Duodenal mucosa (tissue), 2 donors: ENCODE data around the gene STAG1.
"Not testable (repeated sequence)": the region's sequence is repeated elsewhere in the genome, so short reads cannot be mapped to it uniquely, and the experiment has no call there.

ENCODE experiments used
- H3K27ac ChIP-seq: one replicate; pipeline ENCODE4 v1.7.0; 2013; ENCODE audit warnings: low read depth, low read length
- H3K27me3 ChIP-seq, 2 donors: one replicate each; pipeline ENCODE4 v1.7.0; 2013; ENCODE audit warnings: low read length in 2 of 2, control low read depth in 1 of 2; ENCODE audit not compliant: insufficient read depth in 2 of 2, control insufficient read depth in 1 of 2
- H3K36me3 ChIP-seq, 2 donors: one replicate each; pipeline ENCODE4 v1.7.0; 2013; ENCODE audit warnings: low read length in 2 of 2, control low read depth in 1 of 2; ENCODE audit not compliant: insufficient read depth in 2 of 2, control insufficient read depth in 1 of 2
- H3K4me1 ChIP-seq, 2 donors: one replicate each; pipeline ENCODE4 v1.7.0; 2013; ENCODE audit warnings: low read length in 2 of 2, control low read depth in 1 of 2; ENCODE audit not compliant: insufficient read depth in 2 of 2, control insufficient read depth in 1 of 2
- H3K4me3 ChIP-seq, 2 donors: one replicate each; pipeline ENCODE4 v1.7.0; 2013; ENCODE audit warnings: low read length in 2 of 2, low read depth in 1 of 2
- H3K9ac ChIP-seq, 2 donors: one replicate each; pipeline ENCODE4 v1.7.0; 2013; ENCODE audit warnings: low read length in 2 of 2, low read depth in 1 of 2
- H3K9me3 ChIP-seq, 2 donors: one replicate each; pipeline ENCODE4 v1.7.0; 2013; ENCODE audit warnings: low read length in 2 of 2, control low read depth in 1 of 2; ENCODE audit not compliant: control insufficient read depth in 1 of 2

Gene STAG1

GRCh38 chr3:136545664-136546268 is 206.4 kb downstream of the STAG1 start:
- H3K9ac ChIP-seq: no peak overlapping the region
- H3K36me3 ChIP-seq: no peaks in the 10 kb centered on the region
- H3K4me3 ChIP-seq: no peak overlapping the region
- no peaks in the 10 kb centered on the region for H3K9me3 ChIP-seq
- no peaks in the 10 kb centered on the region for H3K27me3 ChIP-seq
- H3K4me1 ChIP-seq: no peaks in the 10 kb centered on the region
- H3K27ac ChIP-seq: no peak overlapping the region

GRCh38 chr3:136544532-136544931 is 207.6 kb downstream of the STAG1 start:
- Histone ChIP-seq H3K27ac (no peak overlapping the region), H3K4me3 (no peak overlapping the region), H3K9ac (no peak overlapping the region), H3K27me3 (no peaks in the 10 kb centered on the region), H3K4me1 (no peaks in the 10 kb centered on the region), H3K9me3 (no peaks in the 10 kb centered on the region), H3K36me3 (no peaks in the 10 kb centered on the region)

DNA sequence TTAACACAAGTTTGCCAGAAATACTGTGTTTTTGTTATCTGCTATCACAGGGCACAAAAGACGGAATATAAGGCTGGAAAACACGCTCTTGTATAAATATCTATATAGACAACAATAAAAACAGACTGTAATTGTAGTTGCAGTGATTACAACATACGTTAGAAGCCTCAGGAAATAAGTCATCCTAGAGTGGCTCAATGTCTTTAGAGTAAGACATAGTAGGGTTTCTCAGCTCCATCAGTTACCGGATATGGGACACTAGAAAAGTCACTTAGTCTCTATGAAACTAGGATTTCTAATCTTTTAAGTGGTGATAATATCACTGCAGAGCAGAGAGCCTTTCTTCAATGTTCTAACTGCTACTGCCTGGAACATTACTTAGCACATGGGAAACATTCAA is 208.8 kb downstream of the STAG1 start:
- no peaks in the 10 kb centered on the region for H3K4me1 ChIP-seq
- no peaks in the 10 kb centered on the region for H3K36me3 ChIP-seq
- no peaks in the 10 kb centered on the region for H3K9me3 ChIP-seq
- no peak overlapping the region for H3K9ac ChIP-seq
- no peak overlapping the region for H3K4me3 ChIP-seq
- no peak overlapping the region for H3K27ac ChIP-seq
- no peaks in the 10 kb centered on the region for H3K27me3 ChIP-seq

- Histone ChIP-seq H3K27me3 (no peaks in the 10 kb centered on the region), H3K36me3 (no peaks in the 10 kb centered on the region), H3K27ac (no peak overlapping the region), H3K4me3 (no peak overlapping the region), H3K4me1 (no peaks in the 10 kb centered on the region), H3K9ac (no peak overlapping the region), H3K9me3 (peaks cover 3 to 6% of the 10 kb centered on the region in 2 donors)
Observed at GRCh38 chr3:136535906-136536305, 216.3 kb downstream of the STAG1 start.

GRCh38 chr3:136532766-136533165 is 219.4 kb downstream of the STAG1 start:
- Histone ChIP-seq H3K27ac (no peak overlapping the region), H3K9ac (no peak overlapping the region), H3K36me3 (no peaks in the 10 kb centered on the region), H3K4me3 (no peak overlapping the region), H3K4me1 (no peaks in the 10 kb centered on the region), H3K27me3 (no peaks in the 10 kb centered on the region), H3K9me3 (peaks cover 5 to 6% of the 10 kb centered on the region in 2 donors)

- no peak overlapping the region for H3K9ac ChIP-seq
Observed at GRCh38 chr3:136518102-136518501, 234.1 kb downstream of the STAG1 start.

DNA sequence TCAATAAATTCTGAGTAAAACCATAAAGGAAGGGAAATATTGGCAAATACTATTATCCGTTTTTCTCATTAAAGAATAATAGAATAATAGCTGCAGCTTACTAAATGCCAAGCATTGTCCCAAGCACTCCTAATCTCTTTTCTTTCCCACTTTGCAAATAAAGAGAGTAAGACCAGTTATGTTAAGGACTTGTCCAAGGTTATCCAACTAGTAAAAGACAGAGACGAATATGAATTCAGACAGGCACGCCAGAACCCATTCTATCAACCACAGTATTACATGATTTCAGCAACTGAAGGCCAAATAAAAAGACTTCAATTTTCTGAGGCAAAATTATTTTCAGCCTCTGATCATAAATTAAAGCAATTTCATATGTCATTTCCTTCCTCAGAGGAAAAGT is 235.5 kb downstream of the STAG1 start:
- Histone ChIP-seq H3K4me1 (no peaks in the 10 kb centered on the region), H3K4me3 (no peak overlapping the region), H3K36me3 (peaks cover 0 to 3% of the 10 kb centered on the region in 2 donors), H3K9ac (no peak overlapping the region), H3K27ac (no peak overlapping the region), H3K9me3 (no peaks in the 10 kb centered on the region), H3K27me3 (no peaks in the 10 kb centered on the region)

More at GRCh38 chr3:136518102-136518501, 234.1 kb downstream of the STAG1 start:
- Histone ChIP-seq H3K4me3 (no peak overlapping the region), H3K27me3 (no peaks in the 10 kb centered on the region), H3K36me3 (peaks cover 0 to 3% of the 10 kb centered on the region in 2 donors), H3K9me3 (no peaks in the 10 kb centered on the region), H3K4me1 (no peaks in the 10 kb centered on the region), H3K27ac (no peak overlapping the region)

DNA sequence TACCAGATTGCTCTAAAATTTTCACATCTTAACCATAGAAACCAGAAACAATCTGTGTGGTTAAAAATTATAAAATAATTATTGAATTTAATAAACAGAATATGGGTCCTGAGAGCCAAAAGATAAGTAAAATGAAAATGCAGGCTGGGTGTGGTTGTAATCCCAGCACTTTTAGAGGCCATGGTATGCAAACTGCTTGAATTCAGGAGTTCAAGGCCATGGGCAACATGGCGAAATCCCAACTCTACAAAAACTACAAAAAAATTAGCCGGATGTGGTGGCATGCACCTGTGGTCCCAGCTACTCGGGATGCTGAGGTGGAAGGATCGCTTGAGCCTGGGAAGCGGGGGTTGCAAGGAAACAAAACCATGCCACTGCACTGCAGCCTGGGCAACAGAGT is 236.1 kb downstream of the STAG1 start:
- H3K27ac ChIP-seq: no peak overlapping the region
- peaks cover 2 to 3% of the 10 kb centered on the region in 2 donors for H3K36me3 ChIP-seq
- H3K9ac ChIP-seq: no peak overlapping the region
- no peak overlapping the region for H3K4me3 ChIP-seq
- H3K9me3 ChIP-seq: no peaks in the 10 kb centered on the region
- H3K4me1 ChIP-seq: no peaks in the 10 kb centered on the region
- H3K27me3 ChIP-seq: no peaks in the 10 kb centered on the region

DNA sequence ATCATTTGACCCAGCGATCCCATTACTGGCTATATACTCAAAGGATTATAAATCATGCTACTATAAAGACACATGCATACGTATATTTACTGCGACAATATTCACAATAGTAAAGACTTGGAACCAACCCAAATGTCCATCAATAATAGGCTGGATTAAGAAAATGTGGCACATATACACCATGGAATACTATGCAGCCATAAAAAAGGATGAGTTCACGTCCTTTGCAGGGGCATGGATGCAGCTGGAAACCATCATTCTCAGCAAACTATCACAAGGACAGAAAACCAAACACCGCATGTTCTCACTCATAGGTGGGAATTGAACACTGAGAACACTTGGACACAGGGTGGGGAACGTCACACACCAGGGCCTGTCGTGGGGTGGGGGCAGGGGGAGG is 237.6 kb downstream of the STAG1 start:
- H3K27ac ChIP-seq, H3K4me3 ChIP-seq, H3K9me3 ChIP-seq, H3K9ac ChIP-seq, H3K27me3 ChIP-seq, H3K36me3 ChIP-seq, H3K4me1 ChIP-seq: not testable (repeated sequence)

DNA sequence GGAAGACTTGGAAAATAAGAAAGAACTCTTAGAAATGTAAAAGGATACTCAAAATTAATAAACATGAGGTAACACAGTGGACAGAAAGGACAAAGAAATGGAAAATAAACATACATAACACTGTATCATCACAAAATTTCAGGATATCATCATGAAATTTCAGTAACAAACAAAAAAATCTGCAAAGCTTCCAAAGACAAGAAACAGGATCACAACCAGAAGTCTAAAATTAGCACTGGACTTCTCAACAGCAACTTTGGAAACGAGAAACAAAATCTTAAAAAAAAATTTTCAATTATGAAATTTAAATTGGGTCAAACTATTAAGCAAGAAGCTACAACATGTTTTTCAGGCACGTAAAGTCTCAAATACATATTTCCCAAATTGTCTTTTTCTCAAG is 238.8 kb downstream of the STAG1 start:
- Histone ChIP-seq H3K4me3 (no peak overlapping the region), H3K4me1 (no peaks in the 10 kb centered on the region), H3K9me3 (no peaks in the 10 kb centered on the region), H3K27ac (no peak overlapping the region), H3K36me3 (peaks cover 0 to 5% of the 10 kb centered on the region in 2 donors), H3K27me3 (no peaks in the 10 kb centered on the region), H3K9ac (no peak overlapping the region)

- no peaks in the 10 kb centered on the region for H3K9me3 ChIP-seq
- no peaks in the 10 kb centered on the region for H3K27me3 ChIP-seq
- no peaks in the 10 kb centered on the region for H3K4me1 ChIP-seq
- no peak overlapping the region for H3K4me3 ChIP-seq
- no peak overlapping the region for H3K27ac ChIP-seq
- no peak overlapping the region for H3K9ac ChIP-seq
- H3K36me3 ChIP-seq: peaks cover 0 to 5% of the 10 kb centered on the region in 2 donors
Observed at GRCh38 chr3:136512381-136512780, 239.8 kb downstream of the STAG1 start.
